BE2C (cell line): Measurements from ENCODE around the gene FGD3.

Experiments used
- DNase-seq: peaks from one replicate; pipeline ENCODE4 v3.0.0-alpha.2; 2020
- H3K27me3 ChIP-seq: fragments of 250-450 bp; sonication (Bioruptor Pico); 2 replicates; pipeline ENCODE4 v1.5.1; 2020; ENCODE audit warnings: mild to moderate bottlenecking
- H3K36me3 ChIP-seq: fragments of 250-450 bp; sonication (Bioruptor Pico); 2 replicates; pipeline ENCODE4 v1.5.1; 2020; ENCODE audit warnings: mild to moderate bottlenecking
- H3K4me1 ChIP-seq: fragments of 250-450 bp; sonication (Bioruptor Pico); 2 replicates; pipeline ENCODE4 v1.5.1; 2020
- H3K4me3 ChIP-seq: 2 replicates; pipeline ENCODE4 v1.5.1; 2011; ENCODE audit warnings: low read depth, low read length
- H3K9me3 ChIP-seq: fragments of 250-450 bp; sonication (Bioruptor Pico); 2 replicates; pipeline ENCODE4 v1.5.1; 2020
- CTCF ChIP-seq: IDR thresholded peaks from 2 replicates; pipeline ENCODE4 v1.5.1; 2012; ENCODE audit warnings: mild to moderate bottlenecking, low read depth, low read length

Gene FGD3

GRCh38 chr9:93065135-93065720, 117.9 kb downstream of the FGD3 start:
- Histone ChIP-seq H3K36me3 (no peaks in the 10 kb centered on the region), H3K27me3 (no peaks in the 10 kb centered on the region), H3K4me1 (no peaks in the 10 kb centered on the region), H3K4me3 (no peak overlapping the region), H3K9me3 (no peaks in the 10 kb centered on the region)
- no peak for TF ChIP-seq CTCF
- DNase-seq = no peak

- H3K36me3 ChIP-seq = no peaks in the 10 kb centered on the region
Measured at GRCh38 chr9:93066978-93067603, 119.8 kb downstream of the FGD3 start.

DNA sequence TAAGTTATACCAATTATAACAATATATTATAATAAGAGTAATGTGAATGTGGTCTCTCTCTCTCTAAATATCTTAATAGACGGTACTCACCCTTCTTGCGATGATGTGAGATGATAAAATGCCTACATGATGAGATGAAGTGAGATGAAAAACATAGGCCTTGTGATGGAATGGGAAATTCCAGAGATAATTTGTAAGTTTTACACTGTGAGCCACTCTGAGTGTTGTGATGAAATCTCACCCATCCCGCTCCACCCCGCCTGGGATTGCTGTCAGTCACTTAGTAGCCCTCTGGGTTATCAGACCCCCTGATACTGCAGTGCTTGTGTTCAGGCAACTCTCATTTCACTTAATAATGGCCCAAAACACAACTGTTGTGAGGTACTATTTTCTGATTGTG, 121.6 kb downstream of the FGD3 start:
- Histone ChIP-seq H3K36me3 (no peaks in the 10 kb centered on the region), H3K4me1 (peaks cover 12% of the 10 kb centered on the region)
- DNase-seq = no peak

More at GRCh38 chr9:93066978-93067603, 119.8 kb downstream of the FGD3 start:
- no peak for TF ChIP-seq CTCF
- Histone ChIP-seq H3K9me3 (no peaks in the 10 kb centered on the region), H3K4me3 (no peak overlapping the region), H3K27me3 (no peaks in the 10 kb centered on the region), H3K4me1 (peaks cover 4% of the 10 kb centered on the region)
- DNase-seq = no peak

GRCh38 chr9:93071464-93071863, 124.1 kb downstream of the FGD3 start:
- Histone ChIP-seq H3K4me3 (no peak overlapping the region), H3K27me3 (no peaks in the 10 kb centered on the region), H3K9me3 (no peaks in the 10 kb centered on the region), H3K36me3 (no peaks in the 10 kb centered on the region), H3K4me1 (peaks cover 12% of the 10 kb centered on the region)
- peak; percentile 81 for DNase-seq
- TF ChIP-seq CTCF = no peak

More for the DNA sequence above, 121.6 kb downstream of the FGD3 start:
- no peak for TF ChIP-seq CTCF
- Histone ChIP-seq H3K4me3 (no peak overlapping the region), H3K9me3 (no peaks in the 10 kb centered on the region), H3K27me3 (no peaks in the 10 kb centered on the region)

DNA sequence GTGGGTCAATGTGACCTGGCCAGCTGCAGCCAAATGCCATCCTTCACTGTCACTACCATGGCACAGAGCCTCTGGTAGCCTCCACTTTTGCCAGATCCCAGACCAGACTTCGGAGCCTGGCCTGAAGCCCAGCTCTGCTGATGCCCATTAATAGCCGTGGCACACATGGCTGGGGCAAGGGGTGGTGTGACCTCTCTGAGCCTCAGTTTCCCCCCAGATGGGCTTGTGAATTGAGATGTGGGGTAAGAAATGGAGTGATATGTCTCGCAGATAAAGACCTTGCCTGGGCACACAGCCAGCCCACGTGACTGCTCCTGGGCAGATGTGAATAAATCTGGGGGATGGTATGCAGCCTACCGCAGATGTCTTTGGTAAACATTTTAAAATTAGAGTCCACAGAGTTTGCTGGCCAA, 125.1 kb downstream of the FGD3 start:
- peak; percentile 44 for DNase-seq
- Histone ChIP-seq H3K36me3 (no peaks in the 10 kb centered on the region), H3K4me3 (no peak overlapping the region), H3K9me3 (no peaks in the 10 kb centered on the region), H3K4me1 (peaks cover 12% of the 10 kb centered on the region), H3K27me3 (no peaks in the 10 kb centered on the region)
- TF ChIP-seq CTCF = no peak

GRCh38 chr9:93076101-93076791, 128.9 kb downstream of the FGD3 start:
- H3K4me3 ChIP-seq = no peak overlapping the region
- H3K9me3 ChIP-seq = no peaks in the 10 kb centered on the region
- no peaks in the 10 kb centered on the region for H3K27me3 ChIP-seq
- H3K4me1 ChIP-seq = peaks cover 12% of the 10 kb centered on the region
- no peak for DNase-seq
- H3K36me3 ChIP-seq = no peaks in the 10 kb centered on the region
- no peak for TF ChIP-seq CTCF
